ENCODE measurements around the gene TIAM2.

TIAM2 gene

DNA sequence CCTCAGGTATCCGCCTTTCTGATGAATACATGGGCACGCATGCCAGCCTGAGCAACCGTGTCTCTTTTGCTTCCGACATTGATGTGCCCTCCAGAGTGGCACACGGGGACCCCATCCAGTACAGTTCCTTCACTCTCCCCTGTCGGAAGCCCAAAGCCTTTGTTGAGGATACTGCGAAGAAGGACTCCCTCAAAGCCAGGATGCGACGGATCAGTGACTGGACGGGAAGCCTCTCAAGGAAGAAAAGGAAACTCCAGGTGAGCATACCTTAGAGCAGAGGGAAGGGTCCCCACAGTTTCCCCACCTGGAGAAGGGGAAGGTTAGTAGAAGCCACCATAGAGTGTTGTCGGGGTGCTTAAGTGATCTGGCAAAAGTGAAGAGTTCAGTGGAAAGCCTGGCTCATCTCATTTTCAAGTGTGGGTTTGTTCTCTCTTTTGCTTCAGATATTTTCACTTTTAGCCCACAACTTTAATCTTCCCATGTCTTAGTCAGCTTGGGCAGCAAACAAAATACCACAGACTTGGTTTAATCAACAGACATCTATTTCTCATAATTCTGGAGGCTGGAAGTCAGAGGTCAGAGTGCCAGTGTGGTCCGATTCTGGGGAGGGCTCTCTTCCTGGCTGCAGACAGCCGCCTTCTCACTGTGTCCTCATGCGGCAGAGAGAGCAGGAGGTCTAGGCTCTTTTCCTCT, 135.2 kb downstream of the TIAM2 start:
- Histone ChIP-seq H3K27ac (ENCODE audit: low read depth, low read length, poor library complexity, severe bottlenecking) (no peak overlapping the region), H3K4me1 (ENCODE audit: insufficient read depth, low read length, severe bottlenecking) (no peaks in the 10 kb centered on the region), H3K9me3 (ENCODE audit: low read length) (no peaks in the 10 kb centered on the region), H2AFZ (ENCODE audit: low read length) (no peak overlapping the region), H3K27me3 (ENCODE audit: insufficient read depth, low read length) (0 out of 2 replicates have a peak, but pooled peaks cover 3% of the 10 kb centered on the region), H4K20me1 (ENCODE audit: insufficient read depth, low read length) (no peaks in the 10 kb centered on the region), H3K79me2 (ENCODE audit: insufficient read depth, low read length) (no peaks in the 10 kb centered on the region), H3K9ac (ENCODE audit: low read length) (no peak overlapping the region), H3K4me3 (ENCODE audit: low read depth, low read length, poor library complexity, severe bottlenecking) (no peak overlapping the region), H3K36me3 (ENCODE audit: insufficient read depth, low read length) (no peaks in the 10 kb centered on the region), H3F3A (ENCODE audit: insufficient read depth, low read length) (no peaks in the 10 kb centered on the region), H3K4me2 (ENCODE audit: low read length) (no peak overlapping the region), H3K9me2 (ENCODE audit: low read depth, low read length) (no peaks in the 10 kb centered on the region)
- TF ChIP-seq, protein P1, sequence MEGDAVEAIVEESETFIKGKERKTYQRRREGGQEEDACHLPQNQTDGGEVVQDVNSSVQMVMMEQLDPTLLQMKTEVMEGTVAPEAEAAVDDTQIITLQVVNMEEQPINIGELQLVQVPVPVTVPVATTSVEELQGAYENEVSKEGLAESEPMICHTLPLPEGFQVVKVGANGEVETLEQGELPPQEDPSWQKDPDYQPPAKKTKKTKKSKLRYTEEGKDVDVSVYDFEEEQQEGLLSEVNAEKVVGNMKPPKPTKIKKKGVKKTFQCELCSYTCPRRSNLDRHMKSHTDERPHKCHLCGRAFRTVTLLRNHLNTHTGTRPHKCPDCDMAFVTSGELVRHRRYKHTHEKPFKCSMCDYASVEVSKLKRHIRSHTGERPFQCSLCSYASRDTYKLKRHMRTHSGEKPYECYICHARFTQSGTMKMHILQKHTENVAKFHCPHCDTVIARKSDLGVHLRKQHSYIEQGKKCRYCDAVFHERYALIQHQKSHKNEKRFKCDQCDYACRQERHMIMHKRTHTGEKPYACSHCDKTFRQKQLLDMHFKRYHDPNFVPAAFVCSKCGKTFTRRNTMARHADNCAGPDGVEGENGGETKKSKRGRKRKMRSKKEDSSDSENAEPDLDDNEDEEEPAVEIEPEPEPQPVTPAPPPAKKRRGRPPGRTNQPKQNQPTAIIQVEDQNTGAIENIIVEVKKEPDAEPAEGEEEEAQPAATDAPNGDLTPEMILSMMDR (IDR thresholded peaks at IDR 0.05; ENCODE audit: low read length), result no peak
- TF ChIP-seq EZH2 (IDR thresholded peaks at IDR 0.05; ENCODE audit: borderline replicate concordance, low read length), result no peak

- Histone ChIP-seq H3K9me2 (ENCODE audit: low read depth, low read length) (no peaks in the 10 kb centered on the region), H3K4me1 (ENCODE audit: insufficient read depth, low read length, severe bottlenecking) (no peaks in the 10 kb centered on the region), H3K9me3 (ENCODE audit: low read length) (no peaks in the 10 kb centered on the region), H3K27me3 (ENCODE audit: insufficient read depth, low read length) (0 out of 2 replicates have a peak, but pooled peaks cover 3% of the 10 kb centered on the region), H3K36me3 (ENCODE audit: insufficient read depth, low read length) (no peaks in the 10 kb centered on the region), H3K9ac (ENCODE audit: low read length) (no peak overlapping the region), H3K79me2 (ENCODE audit: insufficient read depth, low read length) (no peaks in the 10 kb centered on the region), H3F3A (ENCODE audit: insufficient read depth, low read length) (no peaks in the 10 kb centered on the region), H3K4me2 (ENCODE audit: low read length) (no peak overlapping the region), H3K27ac (ENCODE audit: low read depth, low read length, poor library complexity, severe bottlenecking) (no peak overlapping the region), H4K20me1 (ENCODE audit: insufficient read depth, low read length) (no peaks in the 10 kb centered on the region), H3K4me3 (ENCODE audit: low read depth, low read length, poor library complexity, severe bottlenecking) (no peak overlapping the region), H2AFZ (ENCODE audit: low read length) (no peak overlapping the region)
- TF ChIP-seq, protein P1 (IDR thresholded peaks at IDR 0.05; ENCODE audit: low read length), result no peak
- TF ChIP-seq EZH2 (IDR thresholded peaks at IDR 0.05; ENCODE audit: borderline replicate concordance, low read length), result no peak
Observed at GRCh38 chr6:155132617-155133016, 137.5 kb downstream of the TIAM2 start.

GRCh38 chr6:155141002-155141401, 145.9 kb downstream of the TIAM2 start:
- Histone ChIP-seq H3K79me2 (ENCODE audit: insufficient read depth, low read length) (no peaks in the 10 kb centered on the region), H3K27me3 (ENCODE audit: insufficient read depth, low read length) (no peaks in the 10 kb centered on the region; the same call in 1 of the 2 replicates), H3K4me2 (ENCODE audit: low read length) (no peak overlapping the region), H3K4me1 (ENCODE audit: insufficient read depth, low read length, severe bottlenecking) (peaks cover 8% of the 10 kb centered on the region), H3K27ac (ENCODE audit: low read depth, low read length, poor library complexity, severe bottlenecking) (no peak overlapping the region), H3K9me3 (ENCODE audit: low read length) (no peaks in the 10 kb centered on the region), H3K9me2 (ENCODE audit: low read depth, low read length) (no peaks in the 10 kb centered on the region), H3F3A (ENCODE audit: insufficient read depth, low read length) (no peaks in the 10 kb centered on the region), H3K9ac (ENCODE audit: low read length) (no peak overlapping the region), H3K36me3 (ENCODE audit: insufficient read depth, low read length) (no peaks in the 10 kb centered on the region), H3K4me3 (ENCODE audit: low read depth, low read length, poor library complexity, severe bottlenecking) (no peak overlapping the region), H4K20me1 (ENCODE audit: insufficient read depth, low read length) (no peaks in the 10 kb centered on the region), H2AFZ (ENCODE audit: low read length) (no peak overlapping the region)
- TF ChIP-seq EZH2 (IDR thresholded peaks at IDR 0.05; ENCODE audit: borderline replicate concordance, low read length), result no peak
- TF ChIP-seq, protein P1 (IDR thresholded peaks at IDR 0.05; ENCODE audit: low read length), result no peak

Measured in OCI-LY1 (cell line).